Measurements from ENCODE around the gene KIF1A. TPM values are rescaled to one million over a fixed set of nuclear protein-coding genes. Genes with fewer than 3 reads are reported as not detected.
"Not testable (repeated sequence)": the region's sequence is repeated elsewhere in the genome, so short reads cannot be mapped to it uniquely, and the experiment has no call there.

The KIF1A gene
- total RNA-seq, 2 experiments from 2014 or later: 9.0 to 10.2 TPM

DNA sequence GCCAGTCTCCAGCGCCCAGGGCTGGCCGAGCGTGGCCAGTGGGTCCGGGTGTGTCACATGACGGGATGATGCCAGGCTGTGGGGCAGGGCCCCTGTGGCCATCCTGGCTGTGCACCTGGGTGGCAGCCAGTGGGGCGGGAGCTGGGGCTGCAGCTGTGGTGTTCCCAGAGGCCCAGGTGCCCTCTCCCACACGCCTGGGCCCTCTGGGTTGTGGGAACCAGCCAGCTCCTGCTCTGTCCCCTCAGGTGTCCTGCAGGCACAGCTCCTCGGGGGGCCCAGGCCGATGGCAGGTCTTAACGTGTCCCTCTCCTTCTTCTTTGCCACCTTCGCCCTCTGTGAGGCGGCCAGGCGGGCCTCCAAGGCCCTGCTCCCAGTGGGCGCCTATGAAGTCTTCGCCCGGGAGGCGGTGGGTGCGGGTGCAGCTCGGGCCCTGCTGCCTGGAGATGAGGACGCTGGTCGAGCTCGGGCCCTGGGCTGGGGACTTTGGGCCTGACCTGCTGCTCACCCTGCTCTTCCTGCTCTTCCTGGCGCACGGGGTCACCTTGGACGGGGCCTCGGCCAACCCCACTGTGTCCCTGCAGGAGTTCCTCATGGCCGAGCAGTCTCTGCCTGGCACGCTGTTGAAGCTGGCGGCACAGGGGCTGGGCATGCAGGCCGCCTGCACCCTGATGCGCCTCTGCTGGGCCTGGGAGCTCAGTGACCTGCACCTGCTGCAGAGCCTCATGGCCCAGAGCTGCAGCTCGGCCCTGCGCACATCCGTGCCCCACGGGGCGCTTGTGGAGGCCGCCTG is 128.2 kb downstream of the KIF1A start, which contains the start of gene AQP12A:
AQP12A (plus strand) TSS at position 236 of the 790 bp plus-strand sequence; CDS start at position 284, 48 bp downstream.
- H3K4me1 Mint-ChIP-seq (ENCODE audit: low read depth); H3K9me3 Mint-ChIP-seq; DNase-seq; intact Hi-C loops (cut with micrococcal nuclease); H3K27ac Mint-ChIP-seq; POLR2A ChIA-PET; H3K36me3 Mint-ChIP-seq (ENCODE audit: low read depth); CTCF ChIA-PET; H3K27me3 Mint-ChIP-seq; ATAC-seq; H3K4me3 Mint-ChIP-seq: not testable (repeated sequence)

DNA sequence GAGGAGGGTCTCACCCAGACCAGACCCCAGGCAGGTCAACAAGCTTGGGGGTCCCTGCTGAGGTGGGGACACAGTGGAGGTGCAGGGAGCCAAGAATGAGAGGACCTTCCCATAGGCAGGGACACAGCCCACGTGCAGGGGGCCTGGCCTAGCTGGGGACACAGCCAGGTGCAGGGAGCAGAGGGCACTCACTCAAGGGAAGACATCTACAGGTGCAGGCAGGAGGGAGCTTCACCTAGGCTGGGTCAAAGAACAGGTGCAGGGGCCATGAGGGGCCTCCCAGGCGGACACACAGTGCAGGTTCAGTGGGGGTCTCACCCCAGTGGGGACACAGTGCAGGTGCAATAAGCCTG is 129.0 kb downstream of the KIF1A start:
- CTCF ChIA-PET; intact Hi-C loops (cut with micrococcal nuclease): not testable (repeated sequence)

DNA sequence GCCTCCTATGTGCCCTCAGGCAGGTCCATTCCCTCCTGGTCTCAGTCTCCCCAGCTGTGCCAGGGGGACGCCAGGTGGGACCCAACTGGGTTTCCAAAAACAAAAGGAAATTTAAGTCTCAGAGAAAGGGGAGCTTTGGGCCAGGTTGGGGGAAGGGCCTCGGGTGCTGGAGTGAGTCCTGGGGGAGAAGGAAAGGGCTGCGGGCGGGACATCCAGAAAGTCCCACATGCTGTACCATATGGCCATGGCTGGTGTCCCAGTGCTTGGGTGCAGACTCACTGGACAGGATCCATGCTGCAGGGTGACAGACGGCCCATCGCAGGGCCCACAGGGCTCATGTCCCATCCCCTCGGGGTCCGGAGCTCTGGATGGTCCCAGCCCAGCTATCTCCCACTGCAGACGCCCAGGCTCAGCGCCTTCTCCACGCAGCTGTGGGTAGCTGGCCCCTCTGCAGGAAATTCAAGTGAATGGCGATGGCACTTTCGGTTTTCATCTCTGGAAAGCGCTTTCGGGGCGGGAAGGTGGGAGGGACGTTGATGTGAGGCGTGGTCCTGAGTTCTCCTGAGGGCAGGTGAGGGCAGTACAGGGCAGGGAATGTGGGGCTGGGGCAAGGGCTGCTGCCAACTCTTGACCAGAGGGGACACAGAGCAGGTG is 129.5 kb downstream of the KIF1A start:
- H3K4me1 Mint-ChIP-seq (ENCODE audit: low read depth); CTCF ChIA-PET; H3K4me3 Mint-ChIP-seq; H3K27me3 Mint-ChIP-seq; intact Hi-C loops (cut with micrococcal nuclease); H3K27ac Mint-ChIP-seq; H3K9me3 Mint-ChIP-seq; H3K36me3 Mint-ChIP-seq (ENCODE audit: low read depth); DNase-seq; POLR2A ChIA-PET: not testable (repeated sequence)
- peak; percentile 52 for ATAC-seq

More for the DNA sequence above, 129.0 kb downstream of the KIF1A start:
- H3K27ac Mint-ChIP-seq; ATAC-seq; H3K9me3 Mint-ChIP-seq; H3K4me3 Mint-ChIP-seq; H3K36me3 Mint-ChIP-seq (ENCODE audit: low read depth); H3K4me1 Mint-ChIP-seq (ENCODE audit: low read depth); H3K27me3 Mint-ChIP-seq; DNase-seq; POLR2A ChIA-PET: not testable (repeated sequence)

DNA sequence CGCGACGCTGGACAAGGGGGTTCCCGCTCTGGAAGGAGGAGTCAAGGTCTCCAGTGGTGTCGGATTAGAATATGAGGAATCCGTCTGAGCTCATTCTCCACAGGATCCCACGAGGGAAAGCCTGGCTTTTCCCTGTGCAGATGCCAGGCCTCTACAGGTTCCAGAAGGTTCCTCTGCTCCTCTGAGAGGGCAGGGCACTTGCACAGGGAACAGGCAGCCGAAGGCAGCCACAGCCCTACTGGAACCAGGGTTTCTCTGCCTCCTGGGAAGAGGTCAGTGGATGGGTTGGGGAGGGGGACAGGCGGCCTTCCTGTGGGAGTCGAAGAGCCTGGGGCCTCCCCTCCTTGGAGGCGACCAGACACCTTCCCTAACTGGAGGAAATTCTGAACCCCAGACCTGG is 130.0 kb downstream of the KIF1A start:
- TF ChIP-seq, protein P1, sequence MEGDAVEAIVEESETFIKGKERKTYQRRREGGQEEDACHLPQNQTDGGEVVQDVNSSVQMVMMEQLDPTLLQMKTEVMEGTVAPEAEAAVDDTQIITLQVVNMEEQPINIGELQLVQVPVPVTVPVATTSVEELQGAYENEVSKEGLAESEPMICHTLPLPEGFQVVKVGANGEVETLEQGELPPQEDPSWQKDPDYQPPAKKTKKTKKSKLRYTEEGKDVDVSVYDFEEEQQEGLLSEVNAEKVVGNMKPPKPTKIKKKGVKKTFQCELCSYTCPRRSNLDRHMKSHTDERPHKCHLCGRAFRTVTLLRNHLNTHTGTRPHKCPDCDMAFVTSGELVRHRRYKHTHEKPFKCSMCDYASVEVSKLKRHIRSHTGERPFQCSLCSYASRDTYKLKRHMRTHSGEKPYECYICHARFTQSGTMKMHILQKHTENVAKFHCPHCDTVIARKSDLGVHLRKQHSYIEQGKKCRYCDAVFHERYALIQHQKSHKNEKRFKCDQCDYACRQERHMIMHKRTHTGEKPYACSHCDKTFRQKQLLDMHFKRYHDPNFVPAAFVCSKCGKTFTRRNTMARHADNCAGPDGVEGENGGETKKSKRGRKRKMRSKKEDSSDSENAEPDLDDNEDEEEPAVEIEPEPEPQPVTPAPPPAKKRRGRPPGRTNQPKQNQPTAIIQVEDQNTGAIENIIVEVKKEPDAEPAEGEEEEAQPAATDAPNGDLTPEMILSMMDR (IDR thresholded peaks at IDR 0.05): no peak
- POLR2A ChIA-PET: no interaction called here
- H3K4me3 Mint-ChIP-seq: no peak overlapping the region
- no peaks in the 10 kb centered on the region for H3K4me1 Mint-ChIP-seq (ENCODE audit: low read depth)
- intact Hi-C loops (cut with micrococcal nuclease): no loop called here
- H3K9me3 Mint-ChIP-seq: no peaks in the 10 kb centered on the region
- DNase-seq (no peak), ATAC-seq (no peak)
- H3K27ac Mint-ChIP-seq: no peak overlapping the region
- CTCF ChIA-PET: no interaction called here
- H3K36me3 Mint-ChIP-seq (ENCODE audit: low read depth): no peaks in the 10 kb centered on the region
- H3K27me3 Mint-ChIP-seq: no peaks in the 10 kb centered on the region

DNA sequence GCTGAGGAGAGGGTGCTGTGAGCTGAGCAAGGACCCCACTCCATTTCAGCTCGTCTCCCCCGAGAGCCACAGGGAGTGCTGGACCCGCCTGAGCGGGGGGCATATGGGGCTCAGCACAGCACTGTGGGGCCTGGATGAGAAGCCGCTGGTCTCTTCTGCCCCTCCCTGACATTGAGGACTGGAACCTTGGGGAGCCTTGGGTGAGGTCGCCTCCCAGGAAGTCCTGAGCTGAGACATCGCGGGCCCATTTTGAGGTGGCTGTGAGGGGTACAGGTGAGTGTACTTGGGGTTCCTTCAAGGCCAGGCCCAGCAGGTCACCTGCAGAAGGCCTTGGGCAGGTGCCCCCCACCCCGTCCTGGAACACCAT is 131.5 kb downstream of the KIF1A start:
- H3K27ac Mint-ChIP-seq: no peak overlapping the region
- TF ChIP-seq, protein P1 (IDR thresholded peaks at IDR 0.05): no peak
- CTCF ChIA-PET: no interaction called here
- H3K4me3 Mint-ChIP-seq: no peak overlapping the region
- H3K9me3 Mint-ChIP-seq: no peaks in the 10 kb centered on the region
- H3K36me3 Mint-ChIP-seq (ENCODE audit: low read depth): no peaks in the 10 kb centered on the region
- peaks cover 2% of the 10 kb centered on the region for H3K4me1 Mint-ChIP-seq (ENCODE audit: low read depth)
- H3K27me3 Mint-ChIP-seq: no peaks in the 10 kb centered on the region
- POLR2A ChIA-PET: interaction anchor here (0.6 kb wide), 1 partner anchor 728 kb away, joined by 3 read pairs; no protein-coding TSS in a partner anchor
- ATAC-seq: no peak
- no peak for DNase-seq
- intact Hi-C loops (cut with micrococcal nuclease): no loop called here

DNA sequence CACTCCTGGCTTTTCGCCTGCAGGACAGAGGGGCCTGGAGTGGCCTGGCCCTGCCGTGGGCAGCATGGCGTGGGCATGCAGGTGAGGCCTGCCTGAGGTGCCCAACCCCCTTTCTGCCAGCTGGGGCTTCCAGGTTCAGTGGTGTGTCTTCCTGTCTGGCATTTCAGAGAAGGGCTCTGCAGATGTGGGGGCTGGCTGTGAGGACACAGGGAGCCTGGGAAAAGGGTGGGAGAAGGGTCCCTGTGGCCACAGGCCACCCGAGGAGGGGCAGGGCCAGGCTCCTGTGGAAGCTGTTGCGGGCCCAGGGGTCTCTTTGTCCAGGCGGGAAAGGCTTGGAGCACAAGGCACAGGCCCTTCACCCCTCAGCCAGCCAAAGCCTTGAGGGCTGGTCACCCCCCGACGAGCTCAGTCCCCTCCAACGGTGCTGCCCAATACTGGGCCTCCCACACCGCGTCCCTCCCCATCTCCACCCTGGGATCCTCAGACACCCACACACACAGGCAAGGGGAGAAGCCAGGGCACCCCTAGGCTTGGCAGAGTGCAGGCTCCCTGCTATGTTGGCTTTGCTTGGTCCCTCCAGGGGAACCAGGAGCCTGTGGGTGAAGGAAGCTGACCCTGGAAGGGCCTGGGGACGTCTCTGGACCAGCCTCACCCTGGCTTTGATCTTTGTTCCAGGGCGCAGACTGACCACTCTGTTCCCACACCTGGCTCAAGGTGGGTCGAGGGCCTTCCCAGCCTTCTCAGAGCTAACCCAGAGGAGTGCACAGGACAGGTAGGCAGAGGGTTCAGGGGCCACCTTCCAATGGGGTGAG is 132.1 kb downstream of the KIF1A start:
- H3K4me1 Mint-ChIP-seq (ENCODE audit: low read depth): peaks cover 2% of the 10 kb centered on the region
- CTCF ChIA-PET: no interaction called here
- no peak for DNase-seq

More for the DNA sequence above, 132.1 kb downstream of the KIF1A start:
- TF ChIP-seq, protein P1 (IDR thresholded peaks at IDR 0.05): no peak
- Mint-ChIP-seq H3K4me3 (no peak overlapping the region), H3K27ac (no peak overlapping the region), H3K9me3 (no peaks in the 10 kb centered on the region), H3K36me3 (ENCODE audit: low read depth) (no peaks in the 10 kb centered on the region), H3K27me3 (no peaks in the 10 kb centered on the region)
- intact Hi-C loops (cut with micrococcal nuclease): no loop called here
- POLR2A ChIA-PET: interaction anchor here (0.6 kb wide), 2 partner anchors 63 to 728 kb away, joined by 3 read pairs; no protein-coding TSS in a partner anchor
- no peak for ATAC-seq
